ENCODE results near the gene NDUFAF2. TPM values are rescaled to one million over a fixed set of nuclear protein-coding genes. Genes with fewer than 3 reads are reported as not detected.

Gene NDUFAF2
- total RNA-seq, 2 donors from 2014 or later, result 20.9 to 36.0 TPM

DNA sequence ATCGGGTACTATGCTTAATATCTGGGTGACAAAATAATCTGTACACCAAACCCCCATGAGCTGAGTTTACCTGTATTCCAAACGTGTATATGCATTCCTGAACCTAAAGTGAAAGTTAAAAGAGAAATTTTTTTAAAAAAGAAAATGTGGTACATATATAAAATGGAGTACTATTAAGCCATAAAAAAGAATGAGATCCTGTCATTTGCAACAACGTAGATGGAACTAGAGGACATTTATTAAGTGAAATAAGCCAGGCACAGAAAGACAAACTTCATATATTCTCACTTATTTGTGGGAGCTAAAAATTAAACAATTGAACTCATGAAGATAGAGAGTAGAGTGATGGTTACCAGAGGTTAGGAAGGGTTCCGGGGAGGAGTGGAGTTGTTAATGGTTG, 44.8 kb downstream of the NDUFAF2 start:
- DNase-seq, result no peak
- H3K4me3 ChIP-seq, result no peak overlapping the region
- no peaks in the 10 kb centered on the region for H3K4me1 ChIP-seq
- no peaks in the 10 kb centered on the region for H3K36me3 ChIP-seq
- intact Hi-C loops (cut with DNase I), result no loop called here
- H3K9me3 ChIP-seq, result no peaks in the 10 kb centered on the region
- no peak overlapping the region for H3K9ac ChIP-seq (ENCODE audit: low read depth in 2 of 2, low read length in 2 of 2)
- no peaks in the 10 kb centered on the region for H3K27me3 ChIP-seq
- no peak overlapping the region for H3K27ac ChIP-seq
- TF ChIP-seq, protein P1, sequence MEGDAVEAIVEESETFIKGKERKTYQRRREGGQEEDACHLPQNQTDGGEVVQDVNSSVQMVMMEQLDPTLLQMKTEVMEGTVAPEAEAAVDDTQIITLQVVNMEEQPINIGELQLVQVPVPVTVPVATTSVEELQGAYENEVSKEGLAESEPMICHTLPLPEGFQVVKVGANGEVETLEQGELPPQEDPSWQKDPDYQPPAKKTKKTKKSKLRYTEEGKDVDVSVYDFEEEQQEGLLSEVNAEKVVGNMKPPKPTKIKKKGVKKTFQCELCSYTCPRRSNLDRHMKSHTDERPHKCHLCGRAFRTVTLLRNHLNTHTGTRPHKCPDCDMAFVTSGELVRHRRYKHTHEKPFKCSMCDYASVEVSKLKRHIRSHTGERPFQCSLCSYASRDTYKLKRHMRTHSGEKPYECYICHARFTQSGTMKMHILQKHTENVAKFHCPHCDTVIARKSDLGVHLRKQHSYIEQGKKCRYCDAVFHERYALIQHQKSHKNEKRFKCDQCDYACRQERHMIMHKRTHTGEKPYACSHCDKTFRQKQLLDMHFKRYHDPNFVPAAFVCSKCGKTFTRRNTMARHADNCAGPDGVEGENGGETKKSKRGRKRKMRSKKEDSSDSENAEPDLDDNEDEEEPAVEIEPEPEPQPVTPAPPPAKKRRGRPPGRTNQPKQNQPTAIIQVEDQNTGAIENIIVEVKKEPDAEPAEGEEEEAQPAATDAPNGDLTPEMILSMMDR (IDR thresholded peaks at IDR 0.05), result no peak

DNA sequence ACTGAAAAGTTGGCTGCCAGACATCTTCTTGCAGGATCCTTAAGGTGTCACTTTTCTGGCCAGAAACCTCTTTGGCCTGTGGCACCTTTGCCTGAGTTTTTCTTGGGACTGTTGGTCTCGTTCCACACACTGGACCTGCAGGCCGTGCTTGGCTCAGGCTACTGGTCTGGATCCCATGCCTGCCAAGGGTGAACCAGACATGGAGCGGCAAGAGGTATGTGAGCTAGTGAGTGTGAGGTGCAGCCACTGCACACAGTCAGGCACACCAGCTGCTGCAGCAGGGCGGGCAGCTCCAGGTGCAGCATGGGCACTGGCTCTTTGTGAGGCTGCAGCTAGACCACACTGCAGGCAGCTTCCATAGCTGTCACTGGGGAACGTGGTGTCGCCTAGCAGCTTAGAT, 47.9 kb downstream of the NDUFAF2 start:
- DNase-seq, result no peak
- H3K9me3 ChIP-seq, result no peaks in the 10 kb centered on the region
- H3K36me3 ChIP-seq, result no peaks in the 10 kb centered on the region
- TF ChIP-seq, protein P1 (IDR thresholded peaks at IDR 0.05), result no peak
- no peak overlapping the region for H3K4me3 ChIP-seq
- H3K27ac ChIP-seq, result no peak overlapping the region
- H3K9ac ChIP-seq (ENCODE audit: low read depth in 2 of 2, low read length in 2 of 2), result no peak overlapping the region
- H3K4me1 ChIP-seq, result no peaks in the 10 kb centered on the region
- no peaks in the 10 kb centered on the region for H3K27me3 ChIP-seq
- intact Hi-C loops (cut with DNase I), result no loop called here

DNA sequence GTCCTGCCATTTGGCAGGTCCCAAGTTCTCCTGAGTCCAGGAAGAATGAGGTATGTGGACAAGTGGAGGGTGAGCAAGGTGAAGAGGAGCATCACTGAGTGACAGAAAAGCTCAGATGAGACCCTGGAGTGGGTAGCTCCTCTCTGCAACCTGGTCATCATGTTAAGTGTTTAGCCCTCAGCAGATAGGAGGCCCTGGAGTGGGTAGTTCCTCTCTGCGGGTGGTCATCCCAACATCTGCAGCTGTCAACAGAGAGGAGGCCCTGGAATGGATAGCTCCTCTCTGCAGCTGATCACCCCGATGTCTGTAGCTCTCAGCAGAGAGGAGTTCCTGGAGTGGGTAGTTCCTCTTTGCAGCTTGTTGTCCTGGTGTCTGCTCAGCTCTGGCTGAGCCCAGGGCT, 48.4 kb downstream of the NDUFAF2 start:
- Histone ChIP-seq H3K9me3 (no peaks in the 10 kb centered on the region), H3K4me1 (no peaks in the 10 kb centered on the region), H3K9ac (ENCODE audit: low read depth in 2 of 2, low read length in 2 of 2) (no peak overlapping the region), H3K27ac (no peak overlapping the region), H3K27me3 (no peaks in the 10 kb centered on the region), H3K4me3 (no peak overlapping the region), H3K36me3 (no peaks in the 10 kb centered on the region)
- intact Hi-C loops (cut with DNase I), result no loop called here
- TF ChIP-seq, protein P1 (IDR thresholded peaks at IDR 0.05), result no peak
- no peak for DNase-seq

DNA sequence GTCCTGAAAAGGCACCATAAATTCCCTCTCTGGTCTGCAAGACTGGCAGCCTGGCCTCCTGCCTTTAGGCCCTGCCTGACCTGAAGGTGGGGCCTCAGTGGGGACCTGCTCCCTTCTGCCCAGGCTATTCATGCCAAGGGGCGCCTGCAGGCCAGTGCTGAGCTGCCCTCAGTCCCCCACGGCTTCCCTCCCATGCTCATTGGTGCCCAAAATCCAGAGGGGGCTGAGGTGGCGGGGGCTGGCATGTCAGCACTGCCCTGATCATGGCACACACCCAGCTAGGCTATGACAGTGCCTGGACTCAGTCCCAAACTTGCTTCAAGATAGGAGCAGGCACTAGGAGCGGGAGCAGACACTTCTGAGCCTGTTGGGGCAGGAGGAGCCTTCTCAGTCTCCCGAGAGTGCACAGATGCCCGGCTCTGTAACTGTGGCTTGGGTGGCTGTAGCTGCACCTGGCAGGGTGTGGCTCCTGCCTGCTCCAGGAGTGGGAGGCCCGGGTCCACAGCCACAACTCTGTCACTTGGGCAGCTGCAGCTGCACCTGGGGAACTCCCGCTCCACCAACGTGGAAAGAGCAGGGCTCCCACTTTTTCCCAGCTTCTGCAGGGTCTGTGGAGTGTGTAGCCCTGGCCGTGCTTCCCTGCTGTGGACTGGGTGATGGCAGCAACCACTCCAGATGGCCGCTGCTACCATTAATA, 49.0 kb downstream of the NDUFAF2 start:
- intact Hi-C loops (cut with DNase I), result no loop called here

DNA sequence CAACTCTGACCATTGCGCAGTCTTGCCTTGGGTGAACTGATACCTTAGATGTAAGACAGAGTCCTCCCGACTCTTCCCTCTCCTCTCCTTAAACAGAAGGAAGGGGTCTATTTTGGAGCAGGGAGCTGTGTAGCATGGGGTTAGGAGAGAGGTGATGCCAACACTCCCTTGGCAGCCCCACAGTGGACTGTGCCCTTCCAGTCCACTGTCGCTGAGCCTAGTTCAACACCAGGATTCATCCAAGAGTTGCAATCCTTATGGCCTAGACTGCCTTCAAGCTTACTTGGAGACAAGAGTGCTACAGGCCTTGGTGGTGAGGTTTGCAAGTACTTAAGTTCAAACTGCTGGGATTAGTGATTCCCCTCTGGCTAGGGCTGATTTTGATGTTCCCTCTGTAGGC, 51.4 kb downstream of the NDUFAF2 start:
- Histone ChIP-seq H3K4me3 (no peak overlapping the region), H3K27me3 (no peaks in the 10 kb centered on the region), H3K9me3 (no peaks in the 10 kb centered on the region), H3K9ac (ENCODE audit: low read depth in 2 of 2, low read length in 2 of 2) (no peak overlapping the region), H3K4me1 (no peaks in the 10 kb centered on the region), H3K36me3 (no peaks in the 10 kb centered on the region), H3K27ac (no peak overlapping the region)
- DNase-seq, result no peak
- intact Hi-C loops (cut with DNase I), result no loop called here
- TF ChIP-seq, protein P1 (IDR thresholded peaks at IDR 0.05), result no peak

More for the DNA sequence above, 49.0 kb downstream of the NDUFAF2 start:
- no peak for DNase-seq
- Histone ChIP-seq H3K36me3 (no peaks in the 10 kb centered on the region), H3K9ac (ENCODE audit: low read depth in 2 of 2, low read length in 2 of 2) (no peak overlapping the region), H3K4me1 (no peaks in the 10 kb centered on the region), H3K27me3 (no peaks in the 10 kb centered on the region), H3K27ac (no peak overlapping the region), H3K9me3 (no peaks in the 10 kb centered on the region), H3K4me3 (no peak overlapping the region)
- TF ChIP-seq, protein P1 (IDR thresholded peaks at IDR 0.05), result no peak

Data from colonic mucosa (tissue), 4 donors.